ENCODE results near the gene C2. TPM values are rescaled to one million over a fixed set of nuclear protein-coding genes. Genes with fewer than 3 reads are reported as not detected.

C2 gene
- total and polyA plus RNA-seq, 9 donors: 1.4 to 32.6 (median 11.4) TPM

DNA sequence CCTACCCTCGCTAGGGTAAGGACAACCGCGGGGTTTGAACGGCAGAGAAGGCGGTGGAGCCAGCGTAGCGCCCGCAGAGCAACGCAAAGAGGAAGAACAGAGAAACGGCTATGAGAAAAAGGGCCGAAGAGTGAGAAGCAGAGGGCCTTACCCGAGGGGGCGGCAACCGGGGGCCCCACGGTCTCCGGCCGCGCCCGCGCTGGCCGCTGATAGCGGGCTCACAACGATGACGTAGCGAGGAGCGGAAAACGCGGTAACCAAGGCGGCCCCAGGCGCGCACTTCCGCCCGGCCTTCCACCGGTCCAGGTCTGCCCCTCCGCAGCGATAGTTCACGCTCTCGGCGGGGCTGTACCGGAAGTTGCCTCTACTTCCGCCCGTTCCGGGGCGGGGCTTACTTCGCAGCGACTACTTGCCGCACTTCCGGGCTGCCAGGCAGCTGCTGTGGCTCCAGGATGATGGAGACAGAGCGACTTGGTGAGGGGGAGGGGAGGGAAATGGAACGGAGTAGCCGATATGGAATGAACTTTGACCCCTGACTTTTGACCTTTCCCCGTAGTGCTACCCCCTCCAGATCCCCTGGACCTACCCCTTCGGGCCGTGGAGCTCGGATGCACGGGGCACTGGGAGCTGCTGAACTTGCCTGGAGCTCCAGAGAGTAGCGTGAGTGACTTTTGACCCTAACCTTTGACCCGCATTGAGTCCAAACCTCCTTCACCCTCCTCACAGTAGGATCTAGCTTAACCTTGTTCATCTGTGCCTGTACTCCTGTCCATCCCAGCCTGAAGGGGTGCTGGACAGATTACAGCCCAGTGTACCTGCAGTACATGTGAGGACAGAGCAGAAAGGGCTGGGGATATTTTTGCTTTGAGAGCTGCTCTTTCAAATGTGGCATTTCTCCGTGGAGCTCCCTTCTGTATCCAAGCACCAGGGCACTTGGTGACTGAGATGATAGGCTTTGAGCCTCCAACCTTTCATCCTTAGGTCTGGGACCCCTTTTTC lies 31.5 kb downstream of the C2 start, which contains the start of the genes NELFE and SKIC2:
NELFE (minus strand) TSS at position 231 of the 999 bp plus-strand sequence. CDS start 525 bp downstream, outside the sequence.
SKIC2 (plus strand) TSS at position 435 of the 999 bp plus-strand sequence; CDS start at position 453, 18 bp downstream.
- H3K4me1 ChIP-seq (ENCODE audit: insufficient read depth): peaks cover 7% of the 10 kb centered on the region
- TF ChIP-seq, protein P1, sequence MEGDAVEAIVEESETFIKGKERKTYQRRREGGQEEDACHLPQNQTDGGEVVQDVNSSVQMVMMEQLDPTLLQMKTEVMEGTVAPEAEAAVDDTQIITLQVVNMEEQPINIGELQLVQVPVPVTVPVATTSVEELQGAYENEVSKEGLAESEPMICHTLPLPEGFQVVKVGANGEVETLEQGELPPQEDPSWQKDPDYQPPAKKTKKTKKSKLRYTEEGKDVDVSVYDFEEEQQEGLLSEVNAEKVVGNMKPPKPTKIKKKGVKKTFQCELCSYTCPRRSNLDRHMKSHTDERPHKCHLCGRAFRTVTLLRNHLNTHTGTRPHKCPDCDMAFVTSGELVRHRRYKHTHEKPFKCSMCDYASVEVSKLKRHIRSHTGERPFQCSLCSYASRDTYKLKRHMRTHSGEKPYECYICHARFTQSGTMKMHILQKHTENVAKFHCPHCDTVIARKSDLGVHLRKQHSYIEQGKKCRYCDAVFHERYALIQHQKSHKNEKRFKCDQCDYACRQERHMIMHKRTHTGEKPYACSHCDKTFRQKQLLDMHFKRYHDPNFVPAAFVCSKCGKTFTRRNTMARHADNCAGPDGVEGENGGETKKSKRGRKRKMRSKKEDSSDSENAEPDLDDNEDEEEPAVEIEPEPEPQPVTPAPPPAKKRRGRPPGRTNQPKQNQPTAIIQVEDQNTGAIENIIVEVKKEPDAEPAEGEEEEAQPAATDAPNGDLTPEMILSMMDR (IDR thresholded peaks at IDR 0.05): no peak
- TF ChIP-seq POLR2A (IDR thresholded peaks at IDR 0.05) (peak; percentile 55), EP300 (IDR thresholded peaks at IDR 0.05) (peak; percentile 69)
- 0 to 1% (median 1%) methylated on average over 50 to 59 of the region's 59 CpGs for WGBS, 3 donors
- no peaks in the 10 kb centered on the region for H3K27me3 ChIP-seq
- intact Hi-C loops (cut with DNase I): loop anchor here in 2 of 4 donors (10.0 kb wide), 1 partner anchor 54 kb away; the partner anchor contains the start of gene ZBTB12 (in 2 of the 2)
- peak within 1 kb of the TSS; percentile 96 for H3K4me3 ChIP-seq
- DNase-seq: peak; percentile 98 to 100 (median 98)
- H3K9me3 ChIP-seq: no peaks in the 10 kb centered on the region
- peaks cover 3% of the 10 kb centered on the region for H3K36me3 ChIP-seq
- H3K27ac ChIP-seq: peak within 1 kb of the TSS; percentile 65 to 74

DNA sequence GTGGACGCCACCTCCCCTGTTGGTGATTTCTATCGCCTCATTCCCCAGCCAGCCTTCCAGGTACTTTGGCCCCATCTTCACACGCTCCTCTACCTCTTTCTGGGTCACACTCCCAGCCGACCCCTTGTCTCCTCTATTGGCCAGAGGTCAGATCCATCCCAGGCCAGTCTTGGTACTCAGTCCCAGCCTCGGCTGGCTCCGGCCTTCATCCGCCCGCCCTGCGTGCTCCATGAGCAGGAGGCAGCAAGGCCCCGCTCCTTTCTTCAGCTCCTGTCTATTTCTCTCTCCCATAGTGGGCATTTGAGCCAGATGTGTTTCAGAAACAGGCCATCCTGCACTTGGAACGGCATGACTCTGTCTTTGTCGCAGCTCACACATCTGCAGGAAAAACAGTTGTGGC lies 34.1 kb downstream of the C2 start:
- Histone ChIP-seq H3K27ac (no peak overlapping the region), H3K27me3 (no peaks in the 10 kb centered on the region), H3K9me3 (no peaks in the 10 kb centered on the region), H3K4me1 (ENCODE audit: insufficient read depth) (peaks cover 7% of the 10 kb centered on the region), H3K4me3 (no peak overlapping the region), H3K36me3 (peaks cover 2% of the 10 kb centered on the region)
- 92 to 93% (median 93%) methylated on average over 12 of the region's 12 CpGs for WGBS, 3 donors
- TF ChIP-seq, protein P1 (IDR thresholded peaks at IDR 0.05): no peak
- TF ChIP-seq EP300 (IDR thresholded peaks at IDR 0.05) (no peak), POLR2A (IDR thresholded peaks at IDR 0.05) (no peak)
- intact Hi-C loops (cut with DNase I): loop anchor here in 1 of 4 donors (10.0 kb wide), 1 partner anchor 287 kb away; no protein-coding TSS in a partner anchor
- no peak for DNase-seq

DNA sequence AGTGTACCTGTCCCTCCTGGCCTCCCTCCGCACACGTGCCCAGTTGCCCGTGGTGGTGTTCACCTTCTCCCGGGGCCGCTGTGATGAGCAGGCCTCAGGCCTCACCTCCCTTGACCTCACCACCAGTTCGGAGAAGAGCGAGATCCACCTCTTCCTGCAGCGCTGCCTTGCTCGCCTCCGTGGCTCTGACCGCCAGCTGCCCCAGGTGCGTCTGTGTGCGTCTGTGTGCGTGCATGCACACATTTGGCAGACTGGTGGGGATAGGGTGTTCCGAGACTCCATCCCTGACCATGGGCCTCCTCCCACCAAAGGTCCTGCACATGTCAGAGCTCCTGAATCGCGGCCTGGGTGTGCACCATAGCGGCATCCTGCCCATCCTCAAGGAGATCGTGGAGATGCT lies 36.4 kb downstream of the C2 start:
- DNase-seq: no peak
- TF ChIP-seq EP300 (IDR thresholded peaks at IDR 0.05) (no peak), POLR2A (IDR thresholded peaks at IDR 0.05) (no peak)
- TF ChIP-seq, protein P1 (IDR thresholded peaks at IDR 0.05): no peak
- Histone ChIP-seq H3K36me3 (peaks cover 2% of the 10 kb centered on the region), H3K27me3 (no peaks in the 10 kb centered on the region), H3K4me1 (ENCODE audit: insufficient read depth) (peaks cover 2% of the 10 kb centered on the region), H3K4me3 (no peak overlapping the region), H3K9me3 (no peaks in the 10 kb centered on the region), H3K27ac (no peak overlapping the region)
- intact Hi-C loops (cut with DNase I): loop anchor here in 1 of 4 donors (10.0 kb wide), 1 partner anchor 289 kb away; no protein-coding TSS in a partner anchor
- 91 to 95% (median 94%) methylated on average over 19 of the region's 19 CpGs for WGBS, 3 donors

DNA sequence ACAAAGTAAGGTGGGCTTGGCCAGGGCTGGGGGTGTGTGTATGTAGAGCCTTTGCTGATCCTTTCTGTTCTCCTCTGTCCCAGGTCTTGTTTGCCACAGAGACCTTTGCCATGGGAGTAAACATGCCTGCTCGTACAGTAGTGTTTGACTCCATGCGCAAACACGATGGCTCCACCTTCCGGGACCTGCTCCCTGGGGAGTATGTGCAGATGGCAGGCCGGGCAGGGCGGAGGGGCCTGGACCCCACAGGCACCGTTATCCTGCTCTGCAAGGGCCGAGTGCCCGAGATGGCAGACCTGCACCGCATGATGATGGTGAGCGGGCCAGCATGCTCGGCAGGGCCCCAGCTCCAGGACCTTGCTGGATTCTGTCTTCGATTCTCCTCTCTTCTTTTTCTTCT lies 38.2 kb downstream of the C2 start:
- H3K9me3 ChIP-seq: no peaks in the 10 kb centered on the region
- peaks cover 2% of the 10 kb centered on the region for H3K36me3 ChIP-seq
- no peaks in the 10 kb centered on the region for H3K27me3 ChIP-seq
- H3K4me3 ChIP-seq: no peak overlapping the region
- H3K4me1 ChIP-seq (ENCODE audit: insufficient read depth): no peaks in the 10 kb centered on the region
- WGBS, 3 donors: 84 to 89% (median 86%) methylated on average over 13 of the region's 13 CpGs
- no peak for TF ChIP-seq EP300 (IDR thresholded peaks at IDR 0.05)
- no peak for TF ChIP-seq POLR2A (IDR thresholded peaks at IDR 0.05)
- TF ChIP-seq, protein P1 (IDR thresholded peaks at IDR 0.05): no peak
- no peak overlapping the region for H3K27ac ChIP-seq
- intact Hi-C loops (cut with DNase I): loop anchor here in 1 of 4 donors (10.0 kb wide), 1 partner anchor 291 kb away; no protein-coding TSS in a partner anchor
- DNase-seq: no peak
